Measurements from ENCODE around the gene CD8B2.
"Not testable (repeated sequence)": the region's sequence is repeated elsewhere in the genome, so short reads cannot be mapped to it uniquely, and the experiment has no call there.

The CD8B2 gene

DNA sequence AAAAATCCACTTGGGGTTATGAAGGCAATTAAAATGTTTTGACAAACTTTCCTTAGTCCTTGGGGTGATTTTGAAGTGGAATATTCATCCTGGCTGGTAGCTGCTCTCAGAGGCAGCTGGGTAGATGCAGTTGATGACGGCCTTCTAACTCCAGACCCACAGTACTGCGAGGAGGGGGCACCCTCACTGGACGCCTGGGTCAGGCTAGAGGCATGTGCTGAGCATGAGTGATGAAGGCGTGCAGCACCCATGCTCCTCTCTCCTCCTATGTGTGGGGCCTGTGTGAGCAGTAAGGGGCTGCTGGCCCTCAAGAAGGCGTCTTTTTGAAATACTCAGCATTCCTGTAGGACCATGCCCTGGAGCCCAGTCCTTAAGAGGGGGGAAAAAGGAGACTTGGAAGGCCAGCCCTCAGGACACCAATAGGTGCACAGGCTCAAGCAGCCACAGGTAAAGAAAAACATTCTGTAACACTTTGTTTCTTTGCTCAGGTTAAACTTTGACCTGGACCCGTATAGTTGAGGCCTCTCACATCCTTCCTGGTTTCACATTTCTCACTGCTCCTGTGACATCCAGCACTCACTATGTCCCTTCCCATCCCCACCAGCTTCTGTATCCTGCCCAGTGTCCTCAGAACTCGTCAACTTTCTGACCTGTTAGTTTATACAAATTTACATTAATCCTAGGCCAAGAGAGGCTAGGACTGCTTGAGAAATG, 64.4 kb downstream of the CD8B2 start:
- DNase-seq (ENCODE audit: low read depth in 2 of 2), result no peak

DNA sequence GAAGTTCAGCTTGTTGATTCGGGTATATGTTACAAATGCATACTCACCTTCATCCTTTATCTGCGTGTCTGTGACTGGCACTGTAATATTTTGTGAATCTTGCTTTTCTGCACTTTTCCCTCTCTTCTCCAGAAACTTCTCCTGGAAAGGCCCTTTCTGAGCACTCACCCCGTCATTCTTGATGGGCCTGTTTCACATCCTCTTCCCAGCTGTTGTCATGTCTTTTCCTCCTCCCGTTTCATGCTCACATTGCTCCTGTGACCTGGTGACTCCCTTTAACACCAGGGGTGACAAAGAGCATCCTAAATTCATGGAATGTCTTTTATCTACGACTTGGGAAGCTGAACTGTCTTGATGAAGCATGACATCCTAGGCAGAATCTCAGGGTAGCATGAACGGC, 65.8 kb downstream of the CD8B2 start:
- no peak for DNase-seq (ENCODE audit: low read depth in 2 of 2)

DNA sequence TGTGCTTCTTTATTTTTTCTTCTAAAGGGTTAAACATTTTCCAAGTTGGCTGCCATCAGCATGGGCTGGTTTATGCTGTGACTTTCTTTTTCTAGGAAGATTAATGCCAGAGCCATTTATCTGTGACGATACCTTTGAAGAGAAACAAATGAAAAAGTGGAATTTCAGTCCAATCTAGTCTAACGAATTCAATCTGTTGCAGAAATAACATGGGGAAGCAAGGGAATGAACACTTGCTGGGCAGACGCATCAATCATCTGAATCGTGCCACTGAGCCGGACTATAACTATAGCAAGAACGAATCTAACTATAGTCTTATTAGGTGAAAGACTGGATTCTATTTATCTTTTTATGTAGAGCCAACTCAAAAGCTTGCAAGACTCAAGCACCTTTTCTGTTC, 66.2 kb downstream of the CD8B2 start:
- no peak for DNase-seq (ENCODE audit: low read depth in 2 of 2)

DNA sequence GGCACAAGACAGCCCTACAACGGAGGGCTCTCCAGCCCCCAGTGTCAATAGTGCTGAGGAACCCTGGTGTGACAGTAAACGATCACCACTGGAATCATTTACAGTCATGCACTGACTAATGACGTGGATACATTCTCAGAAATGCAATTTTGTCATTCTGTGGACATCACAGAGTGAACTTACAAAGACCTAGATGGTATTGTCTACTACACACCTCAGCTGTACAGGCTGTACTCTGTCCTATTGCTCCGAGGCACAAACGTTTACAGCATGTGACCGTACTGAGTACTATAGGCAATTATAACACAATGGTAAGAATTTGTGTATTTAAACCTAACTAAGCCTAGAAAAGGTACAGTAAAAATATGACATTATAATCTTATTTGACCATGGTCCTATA, 67.2 kb downstream of the CD8B2 start:
- no peak for DNase-seq (ENCODE audit: low read depth in 2 of 2)

DNA sequence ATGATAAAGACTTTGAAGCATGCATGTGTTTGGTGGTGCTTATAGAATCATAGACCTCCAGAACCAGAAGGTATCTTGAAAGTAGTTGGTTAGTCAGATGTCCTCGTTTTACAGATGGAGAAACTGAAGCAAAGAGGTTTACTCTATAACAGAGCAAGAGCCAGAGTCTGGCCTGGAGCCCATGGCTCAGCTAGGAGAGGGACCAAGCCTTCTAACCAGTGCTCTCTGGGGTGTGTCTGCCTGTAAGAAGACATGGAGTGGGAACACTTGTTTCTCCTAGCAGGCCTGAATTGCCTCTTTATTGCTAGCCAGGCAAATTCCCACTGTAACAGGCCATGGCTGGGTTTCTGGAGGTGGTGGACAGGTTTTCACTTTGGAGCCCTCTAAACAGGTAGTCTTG, 67.9 kb downstream of the CD8B2 start:
- DNase-seq (ENCODE audit: low read depth in 2 of 2), result no peak

DNA sequence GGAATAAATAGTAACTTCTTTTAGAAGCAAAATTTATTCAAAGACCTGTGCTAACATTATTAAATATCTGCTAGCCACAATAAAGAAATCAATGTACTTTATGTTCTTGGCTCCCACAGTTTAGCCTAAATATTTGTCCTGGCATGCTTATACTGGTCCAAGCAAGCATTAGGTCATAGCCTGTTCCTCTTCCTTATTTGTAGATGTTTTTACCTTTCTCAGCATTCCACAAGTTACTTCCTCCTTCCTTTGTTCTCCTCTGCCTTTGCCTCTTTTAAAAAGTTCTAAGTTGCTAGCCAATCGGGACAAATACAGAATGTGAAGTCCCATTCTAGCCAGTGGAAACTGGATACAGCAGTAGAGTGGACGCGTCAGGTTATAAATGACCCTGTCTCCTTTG, 72.6 kb downstream of the CD8B2 start:
- not testable (repeated sequence) for DNase-seq (ENCODE audit: low read depth in 2 of 2)

DNA sequence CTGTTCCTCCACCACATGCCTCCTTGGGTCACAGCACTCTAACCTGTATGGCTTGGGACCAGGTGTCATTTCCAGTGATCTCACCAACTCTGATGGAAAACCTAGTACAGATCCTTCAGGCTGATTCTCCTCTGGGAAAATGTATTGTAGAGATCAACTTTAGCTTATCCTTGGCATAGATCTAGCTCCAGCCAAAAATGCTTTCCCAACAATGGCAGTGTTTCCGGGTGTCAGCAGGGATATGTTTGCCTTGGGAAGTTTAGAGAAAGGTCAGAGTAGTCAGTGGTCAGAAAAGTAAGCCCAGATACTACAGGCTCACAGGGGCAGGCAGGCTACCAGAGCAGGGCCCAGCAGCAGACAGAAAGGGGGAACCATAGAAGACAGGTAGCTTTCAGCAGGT, 73.6 kb downstream of the CD8B2 start:
- no peak for DNase-seq (ENCODE audit: low read depth in 2 of 2)

DNA sequence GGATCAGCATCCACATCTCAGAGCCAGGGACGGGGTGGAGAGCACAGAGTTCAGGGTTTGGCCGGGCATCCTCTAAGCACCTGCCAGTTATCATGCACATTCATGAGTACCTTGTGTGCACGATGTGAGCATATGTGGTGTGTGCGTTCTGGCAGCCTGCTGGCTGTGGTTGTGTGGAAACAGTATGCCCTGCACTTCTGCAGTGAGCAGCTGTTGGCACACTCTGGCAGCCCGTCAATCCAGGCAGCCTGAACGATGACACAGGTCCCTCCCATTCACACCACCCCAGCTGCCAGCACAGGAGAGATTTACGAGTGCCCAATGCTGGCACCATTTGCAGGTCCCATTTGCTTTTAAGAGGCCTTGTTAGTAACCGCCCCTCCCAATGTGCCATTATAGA, 74.2 kb downstream of the CD8B2 start:
- no peak for DNase-seq (ENCODE audit: low read depth in 2 of 2)

DNA sequence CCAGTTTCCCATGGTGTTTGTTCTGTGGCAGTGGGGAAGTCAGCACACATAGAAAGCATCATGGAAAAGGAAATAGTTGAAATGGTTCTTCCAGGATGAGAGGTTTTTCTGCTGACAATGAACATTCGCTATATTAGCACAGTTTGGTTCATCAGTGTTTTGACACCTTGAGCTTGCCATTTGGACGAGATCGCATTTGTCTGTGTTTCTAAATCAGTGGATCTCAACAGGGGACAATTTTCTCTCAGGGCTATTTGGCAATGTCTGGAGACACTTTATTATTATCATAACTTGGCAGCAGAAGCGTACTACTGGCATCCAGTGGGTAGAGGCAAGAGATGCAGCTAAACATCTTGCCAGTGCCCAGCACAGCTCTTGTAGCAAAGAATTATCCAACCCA, 74.6 kb downstream of the CD8B2 start:
- no peak for DNase-seq (ENCODE audit: low read depth in 2 of 2)

DNA sequence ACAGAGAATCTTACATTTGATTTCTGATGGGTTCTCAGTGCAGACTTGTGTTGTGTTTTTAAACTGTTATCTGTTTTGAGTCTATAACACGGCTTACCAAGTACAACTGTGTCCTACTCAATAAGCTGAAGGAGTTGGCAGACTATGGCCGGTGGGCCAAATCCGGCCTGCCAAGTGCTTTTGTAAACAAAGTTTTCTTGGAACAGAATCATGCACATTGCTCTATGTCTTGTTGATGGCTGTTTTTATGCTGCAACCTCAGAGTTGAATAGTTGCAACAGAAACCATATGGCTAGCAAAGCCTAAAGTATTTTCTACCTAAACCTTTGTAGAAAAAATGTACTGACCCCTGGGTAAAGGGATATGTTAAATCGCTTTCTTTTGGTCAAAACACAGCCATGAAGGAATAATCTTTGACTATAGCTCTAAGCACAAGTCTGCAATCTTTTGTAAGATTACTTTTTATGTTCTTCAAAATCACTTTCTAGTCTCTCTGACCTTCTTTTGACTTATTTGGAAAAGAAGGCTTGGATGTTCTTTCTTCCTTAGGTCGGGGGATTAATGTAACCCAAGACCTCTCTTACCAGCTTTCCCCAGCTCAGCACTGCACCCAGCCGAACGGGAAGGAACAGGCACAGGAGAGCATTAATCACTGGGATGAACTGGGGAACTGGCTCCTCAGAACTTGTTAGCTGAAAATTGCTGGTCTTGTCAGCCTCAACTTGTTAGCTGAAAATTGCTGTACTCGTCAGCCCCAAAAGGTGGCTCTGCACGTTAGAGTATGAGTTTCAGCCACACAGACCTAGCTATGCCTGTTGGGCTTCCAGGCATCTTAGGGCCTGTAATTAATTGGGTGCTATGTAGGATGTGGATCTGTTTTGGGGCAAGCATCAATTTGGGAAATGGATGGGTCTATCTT, 75.4 kb downstream of the CD8B2 start:
- DNase-seq (ENCODE audit: low read depth in 2 of 2), result no peak

DNA sequence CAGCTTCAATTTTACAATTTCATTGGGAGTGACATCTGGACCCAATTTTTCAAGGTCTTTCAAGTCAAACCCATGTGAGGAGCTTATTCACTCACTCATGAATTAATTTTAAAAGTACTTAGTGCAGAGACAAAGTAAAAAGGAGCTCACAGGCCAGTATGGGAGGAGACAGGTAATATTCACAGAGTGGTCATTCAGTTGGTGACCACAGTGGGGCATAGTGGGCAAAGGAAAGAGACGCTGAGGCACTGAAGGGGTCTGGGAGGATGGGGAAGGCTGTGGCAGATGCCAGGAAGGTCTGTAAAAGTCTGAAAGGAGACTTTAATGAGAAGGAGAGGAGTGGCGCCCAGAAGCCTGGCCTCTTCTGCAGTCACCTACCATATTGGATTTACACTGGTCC, 76.0 kb downstream of the CD8B2 start:
- no peak for DNase-seq (ENCODE audit: low read depth in 2 of 2)

DNA sequence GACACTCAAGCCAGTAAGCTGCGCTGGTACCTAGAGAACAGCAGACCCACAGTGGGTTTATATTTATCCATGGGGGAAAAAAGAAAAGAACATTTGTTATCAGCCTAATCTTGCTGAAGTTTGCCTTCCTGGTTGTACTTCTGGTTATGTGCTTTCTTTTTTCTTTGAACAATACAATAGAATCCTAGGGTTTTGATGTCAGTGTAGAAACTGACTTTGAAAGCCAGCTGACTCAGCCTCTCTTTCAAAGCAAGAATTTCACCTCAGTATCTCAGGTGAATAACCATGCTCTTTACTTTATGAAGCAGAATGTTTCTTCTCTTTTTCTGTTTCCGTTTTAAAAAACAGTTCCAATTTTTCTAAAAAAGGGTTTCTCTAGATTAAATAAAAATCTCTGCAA, 78.4 kb downstream of the CD8B2 start:
- DNase-seq (ENCODE audit: low read depth in 2 of 2), result no peak

DNA sequence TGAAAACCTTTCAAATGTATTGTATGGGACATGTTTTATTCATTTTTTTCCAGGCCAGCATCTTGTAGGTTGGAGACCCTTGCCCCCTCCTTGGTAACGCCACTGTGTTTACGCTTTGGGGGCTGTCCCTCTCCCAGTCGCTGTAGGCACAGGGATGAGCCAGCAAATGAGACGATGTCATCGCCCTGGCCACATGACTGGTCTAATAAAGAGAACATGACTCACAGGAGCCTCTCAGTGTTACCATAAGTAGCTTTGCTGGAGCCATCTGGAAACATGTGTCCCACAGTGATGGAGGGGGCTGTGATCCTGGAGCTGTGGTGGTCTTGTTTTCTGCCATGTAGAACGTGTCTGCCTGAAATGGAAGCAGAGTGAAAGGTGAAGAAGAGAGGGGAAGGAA, 78.9 kb downstream of the CD8B2 start:
- no peak for DNase-seq (ENCODE audit: low read depth in 2 of 2)

DNA sequence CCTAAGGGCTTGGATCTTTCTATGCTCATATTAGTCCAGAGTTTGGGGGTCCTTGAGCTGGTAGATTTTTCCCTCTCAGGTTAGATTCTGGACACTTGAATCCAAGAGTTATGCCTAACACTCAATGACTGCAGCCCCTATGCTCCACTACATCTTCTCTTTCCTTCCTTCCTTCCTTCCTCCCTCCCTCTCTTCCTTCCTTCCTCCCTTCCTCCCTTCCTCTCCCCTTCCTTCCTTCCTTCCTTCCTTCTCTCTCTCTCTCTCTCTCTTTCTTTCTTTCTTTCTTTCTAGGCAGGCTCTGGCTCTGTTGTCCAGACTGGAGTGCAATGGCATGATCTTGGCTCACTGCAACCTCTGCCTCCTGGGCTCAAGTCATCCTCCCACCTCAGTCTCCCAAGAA, 79.3 kb downstream of the CD8B2 start:
- DNase-seq (ENCODE audit: low read depth in 2 of 2), result not testable (repeated sequence)

DNA sequence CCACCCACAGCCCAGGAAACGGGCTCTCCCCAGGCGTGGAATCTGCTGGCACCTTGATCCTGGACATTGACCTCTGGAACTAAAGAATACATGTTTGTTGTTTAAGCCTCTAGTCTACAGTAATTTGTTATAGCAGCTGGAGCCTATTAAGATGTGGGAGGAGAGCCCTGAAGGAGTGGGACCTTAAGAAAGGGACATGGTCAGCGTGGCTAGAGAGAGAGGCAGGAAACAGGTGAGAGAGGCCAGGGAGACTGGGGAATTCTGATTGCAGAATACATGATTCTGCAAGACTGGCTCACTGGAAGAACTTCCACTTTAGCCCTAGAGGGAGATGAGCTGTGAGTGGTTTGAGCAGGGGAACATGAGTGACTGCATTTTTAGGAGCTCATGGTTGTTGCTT, 83.2 kb downstream of the CD8B2 start:
- no peak for DNase-seq (ENCODE audit: low read depth in 2 of 2)
